Measurements from ENCODE around the gene POC1B. TPM values are rescaled to one million over a fixed set of nuclear protein-coding genes. Genes with fewer than 3 reads are reported as not detected.

POC1B gene
- total and polyA plus RNA-seq, 12 donors: 3.3 to 18.5 (median 11.8) TPM

GRCh38 chr12:89566615-89567014, 40.8 kb upstream of the POC1B start:
- no peaks in the 10 kb centered on the region for H3K4me1 ChIP-seq (replicated peaks in 1 of 2)
- TF ChIP-seq POLR2A (IDR thresholded peaks at IDR 0.05): no peak
- TF ChIP-seq, protein P1, sequence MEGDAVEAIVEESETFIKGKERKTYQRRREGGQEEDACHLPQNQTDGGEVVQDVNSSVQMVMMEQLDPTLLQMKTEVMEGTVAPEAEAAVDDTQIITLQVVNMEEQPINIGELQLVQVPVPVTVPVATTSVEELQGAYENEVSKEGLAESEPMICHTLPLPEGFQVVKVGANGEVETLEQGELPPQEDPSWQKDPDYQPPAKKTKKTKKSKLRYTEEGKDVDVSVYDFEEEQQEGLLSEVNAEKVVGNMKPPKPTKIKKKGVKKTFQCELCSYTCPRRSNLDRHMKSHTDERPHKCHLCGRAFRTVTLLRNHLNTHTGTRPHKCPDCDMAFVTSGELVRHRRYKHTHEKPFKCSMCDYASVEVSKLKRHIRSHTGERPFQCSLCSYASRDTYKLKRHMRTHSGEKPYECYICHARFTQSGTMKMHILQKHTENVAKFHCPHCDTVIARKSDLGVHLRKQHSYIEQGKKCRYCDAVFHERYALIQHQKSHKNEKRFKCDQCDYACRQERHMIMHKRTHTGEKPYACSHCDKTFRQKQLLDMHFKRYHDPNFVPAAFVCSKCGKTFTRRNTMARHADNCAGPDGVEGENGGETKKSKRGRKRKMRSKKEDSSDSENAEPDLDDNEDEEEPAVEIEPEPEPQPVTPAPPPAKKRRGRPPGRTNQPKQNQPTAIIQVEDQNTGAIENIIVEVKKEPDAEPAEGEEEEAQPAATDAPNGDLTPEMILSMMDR (IDR thresholded peaks at IDR 0.05): no peak
- H3K4me3 ChIP-seq: no peak overlapping the region
- H3K27ac ChIP-seq: no peak overlapping the region
- no peaks in the 10 kb centered on the region for H3K36me3 ChIP-seq (replicated peaks in 1 of 2)
- intact Hi-C loops (cut with DNase I): no loop called here
- no peaks in the 10 kb centered on the region for H3K27me3 ChIP-seq
- H3K9me3 ChIP-seq (replicated peaks in 1 of 3): no peaks in the 10 kb centered on the region
- no peak for DNase-seq

DNA sequence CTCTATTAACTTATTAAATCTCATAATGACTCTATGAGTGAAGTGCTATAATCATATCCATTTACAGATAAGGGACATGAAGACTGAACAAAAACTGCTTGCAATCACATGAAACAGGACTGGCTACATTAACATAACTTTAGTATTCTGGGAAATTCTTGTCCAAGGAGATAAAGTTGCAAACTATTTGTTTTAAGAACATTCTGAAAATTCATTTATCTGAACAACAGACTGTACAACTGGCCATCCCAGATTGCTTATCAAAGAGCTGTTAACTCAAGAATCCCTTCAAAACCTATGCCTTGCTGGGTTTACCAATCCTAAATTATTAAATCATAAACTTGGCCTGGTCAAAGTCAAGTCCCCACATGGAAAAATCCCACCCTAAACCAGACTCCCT, 39.2 kb upstream of the POC1B start:
- Histone ChIP-seq H3K4me3 (no peak overlapping the region), H3K27ac (no peak overlapping the region), H3K27me3 (no peaks in the 10 kb centered on the region), H3K4me1 (replicated peaks in 1 of 2) (no peaks in the 10 kb centered on the region), H3K36me3 (replicated peaks in 1 of 2) (no peaks in the 10 kb centered on the region), H3K9me3 (replicated peaks in 1 of 3) (no peaks in the 10 kb centered on the region)
- TF ChIP-seq, protein P1 (IDR thresholded peaks at IDR 0.05): no peak
- no peak for TF ChIP-seq POLR2A (IDR thresholded peaks at IDR 0.05)
- intact Hi-C loops (cut with DNase I): no loop called here
- DNase-seq: no peak

GRCh38 chr12:89559753-89560152, 33.9 kb upstream of the POC1B start:
- no peaks in the 10 kb centered on the region for H3K9me3 ChIP-seq (replicated peaks in 1 of 3)
- 85 to 90% (median 89%) methylated on average over 10 of the region's 10 CpGs for WGBS, 4 donors
- H3K27ac ChIP-seq: no peak overlapping the region
- no peaks in the 10 kb centered on the region for H3K36me3 ChIP-seq (replicated peaks in 1 of 2)
- H3K27me3 ChIP-seq: no peaks in the 10 kb centered on the region
- no peaks in the 10 kb centered on the region for H3K4me1 ChIP-seq (replicated peaks in 1 of 2)
- intact Hi-C loops (cut with DNase I): no loop called here
- TF ChIP-seq, protein P1 (IDR thresholded peaks at IDR 0.05): no peak
- TF ChIP-seq POLR2A (IDR thresholded peaks at IDR 0.05): no peak
- no peak for DNase-seq
- H3K4me3 ChIP-seq: no peak overlapping the region

DNA sequence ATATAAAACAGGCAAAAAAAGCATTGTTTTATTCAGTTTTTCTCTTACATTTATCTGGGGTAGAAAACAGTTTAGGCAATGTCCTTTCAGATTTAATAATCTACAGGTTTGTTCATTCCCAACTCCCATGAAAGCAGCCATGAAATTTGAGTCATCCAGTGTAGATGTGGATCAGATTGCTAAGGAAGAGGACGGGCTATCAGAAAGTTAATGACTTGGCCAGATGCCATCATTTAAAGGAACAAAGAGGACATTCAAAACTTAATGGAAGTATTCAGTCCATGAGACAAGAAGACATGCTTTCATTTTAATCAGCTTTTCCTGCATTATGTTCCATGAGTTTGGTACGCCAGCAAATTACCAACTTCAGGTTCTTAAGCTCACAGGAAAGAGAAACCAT, 31.1 kb upstream of the POC1B start:
- DNase-seq: no peak
- no peak overlapping the region for H3K4me3 ChIP-seq
- no peaks in the 10 kb centered on the region for H3K36me3 ChIP-seq (replicated peaks in 1 of 2)
- no peak overlapping the region for H3K27ac ChIP-seq
- no peaks in the 10 kb centered on the region for H3K27me3 ChIP-seq
- H3K9me3 ChIP-seq (replicated peaks in 1 of 3): no peaks in the 10 kb centered on the region
- WGBS, 4 donors: 54 to 71% (median 60%) methylated on average over 2 of the region's 2 CpGs
- TF ChIP-seq POLR2A (IDR thresholded peaks at IDR 0.05): no peak
- TF ChIP-seq, protein P1 (IDR thresholded peaks at IDR 0.05): no peak
- intact Hi-C loops (cut with DNase I): no loop called here
- H3K4me1 ChIP-seq (replicated peaks in 1 of 2): no peaks in the 10 kb centered on the region
